Psoas muscle (tissue), 8 donors: Measurements from ENCODE around the gene DEPDC5. TPM values are rescaled to one million over a fixed set of nuclear protein-coding genes. Genes with fewer than 3 reads are reported as not detected.

Experiments
- ATAC-seq, 4 donors: fragments of 200-7000 bp; cut with Tn5 transposase; one replicate each; pipeline ENCODE4 v1.9.1; 2020; ENCODE audit warnings: moderate library complexity in 3 of 4, mild to moderate bottlenecking in 2 of 4
- DNase-seq, 2 donors: peaks; one replicate each; pipeline ENCODE4 v3.0.0-alpha.2; 2020
- H3K27ac ChIP-seq: fragments of 200-600 bp; one replicate; pipeline ENCODE4 v1.8.0; 2022
- H3K27me3 ChIP-seq, 3 donors: fragments of 200-600 bp in 1 of 3; one replicate each; pipeline versions ENCODE4 v1.6.1 to v1.8.0; 2013 to 2022; ENCODE audit warnings: low read length in 2 of 3, mild to moderate bottlenecking in 2 of 3, moderate library complexity in 1 of 3; ENCODE audit not compliant: insufficient read depth in 3 of 3
- H3K36me3 ChIP-seq, 2 donors: fragments of 200-600 bp in 1 of 2; one replicate each; pipeline versions ENCODE4 v1.6.1 to v1.8.0; 2013 to 2022; ENCODE audit warnings: low read depth in 1 of 2, mild to moderate bottlenecking in 1 of 2, moderate library complexity in 1 of 2; ENCODE audit not compliant: insufficient read depth in 1 of 2
- H3K4me1 ChIP-seq: fragments of 200-600 bp; one replicate; pipeline ENCODE4 v1.8.0; 2022
- H3K4me3 ChIP-seq: fragments of 200-600 bp; one replicate; pipeline ENCODE4 v1.8.0; 2022; ENCODE audit warnings: mild to moderate bottlenecking
- H3K9me3 ChIP-seq: fragments of 200-600 bp; one replicate; pipeline ENCODE4 v1.8.0; 2022
- CTCF ChIP-seq: fragments of 200-600 bp; IDR thresholded peaks from one replicate; pipeline ENCODE4 v1.8.0; 2022; ENCODE audit warnings: antibody characterized with exemption
- WGBS, 3 donors: extraction: QIAGEN DNeasy Blood & Tissue Kit; methylation state at CpG; one replicate each; pipeline versions ENCODE4 v1.1.6 to v1.1.7; 2013; 5-methylcytosine and 5-hydroxymethylcytosine counted together
- intact Hi-C, 2 donors: fragments of 100-400 bp; cut with DNase I; formaldehyde crosslinking; loops; one replicate each; pipeline versions ENCODE4 v1.11.0 to v1.14.2; 2022
- polyA plus RNA-seq, 3 donors: library from polyadenylated mRNA; stranded (reverse); fragments of 200-250 nt; gene quantifications; one replicate each; pipeline ENCODE4 v1.2.3, GENCODE V29; 2013
- total RNA-seq, 4 donors: library from RNA; stranded (reverse); fragmentation: NEBNext Ultra II Directional in 2 of 4; extraction: Animal tissue kit (Norgen Biotek cat#: 25700) in 2 of 4; gene quantifications; one replicate each; pipeline versions ENCODE4 v1.2.1 to v1.2.4, GENCODE V29; 2021 to 2023
- donor health status: healthy with polysubstance abuse.
- donor health status: DM: no; HTN: no; CAD: no; lungs with moderate emphysema.
- donor health status: Bipolar disorder and iron deficiency.
- donor health status: healthy.
- donor health status: DM: yes; HTN: yes; CAD: no.
- donor health status: DM: no; HTN: no; CAD: no.
- donor health status: DM: no; HTN: no; CAD: no.
- donor health status: DM: yes; HTN: yes; CAD: no.

DEPDC5 gene
- total and polyA plus RNA-seq, 7 donors = 6.3 to 15.6 (median 9.1) TPM

GRCh38 chr22:31933406-31933805, 179.6 kb downstream of the DEPDC5 start:
- no peak overlapping the region for H3K27ac ChIP-seq
- 68 to 74% (median 68%) methylated on average over 6 of the region's 6 CpGs for WGBS, 3 donors

GRCh38 chr22:31933816-31934482, 180.1 kb downstream of the DEPDC5 start:
- H3K27ac ChIP-seq = no peak overlapping the region
- intact Hi-C loops = no loop called here
- H3K4me3 ChIP-seq = no peak overlapping the region
- 54 to 59% (median 58%) methylated on average over 17 of the region's 17 CpGs for WGBS, 3 donors
- H3K36me3 ChIP-seq = no peaks in the 10 kb centered on the region
- no peaks in the 10 kb centered on the region for H3K9me3 ChIP-seq
- no peak for DNase-seq
- no peak for TF ChIP-seq CTCF
- peaks cover 0 to 4% (median 0%) of the 10 kb centered on the region in 3 donors for H3K27me3 ChIP-seq
- ATAC-seq = no peak
- H3K4me1 ChIP-seq = no peaks in the 10 kb centered on the region

More at GRCh38 chr22:31933406-31933805, 179.6 kb downstream of the DEPDC5 start:
- no peak overlapping the region for H3K4me3 ChIP-seq
- intact Hi-C loops = no loop called here
- DNase-seq (peak in 1 of 2 donors; percentile 28), ATAC-seq (no peak)
- no peak for TF ChIP-seq CTCF
- no peaks in the 10 kb centered on the region for H3K36me3 ChIP-seq
- peaks cover 0 to 4% (median 0%) of the 10 kb centered on the region in 3 donors for H3K27me3 ChIP-seq
- no peaks in the 10 kb centered on the region for H3K9me3 ChIP-seq
- H3K4me1 ChIP-seq = no peaks in the 10 kb centered on the region

GRCh38 chr22:31935961-31936635, 182.3 kb downstream of the DEPDC5 start:
- DNase-seq (no peak), ATAC-seq (no peak)
- no peak overlapping the region for H3K27ac ChIP-seq
- H3K36me3 ChIP-seq = no peaks in the 10 kb centered on the region
- no peaks in the 10 kb centered on the region for H3K9me3 ChIP-seq
- no peaks in the 10 kb centered on the region for H3K4me1 ChIP-seq
- no peak overlapping the region for H3K4me3 ChIP-seq
- WGBS, 3 donors = 53 to 61% (median 53%) methylated on average over 4 of the region's 4 CpGs
- intact Hi-C loops = no loop called here
- H3K27me3 ChIP-seq = no peaks in the 10 kb centered on the region
- TF ChIP-seq CTCF = no peak

GRCh38 chr22:31937341-31937740, 183.5 kb downstream of the DEPDC5 start:
- DNase-seq = no peak
- no peak for TF ChIP-seq CTCF
- WGBS, 3 donors = 67 to 69% (median 68%) methylated on average over 3 of the region's 3 CpGs

More at GRCh38 chr22:31937341-31937740, 183.5 kb downstream of the DEPDC5 start:
- H3K36me3 ChIP-seq = no peaks in the 10 kb centered on the region
- no peak overlapping the region for H3K27ac ChIP-seq
- intact Hi-C loops = no loop called here
- ATAC-seq = no peak
- no peaks in the 10 kb centered on the region for H3K9me3 ChIP-seq
- no peaks in the 10 kb centered on the region for H3K27me3 ChIP-seq
- no peaks in the 10 kb centered on the region for H3K4me1 ChIP-seq
- H3K4me3 ChIP-seq = no peak overlapping the region
